HEK293 (cell line): ENCODE results near the gene MVK.

Experiments used
- CTCF ChIA-PET: fragments of 350-600 bp; formaldehyde crosslinking; extraction: SDS; loops from one replicate; lab custom pipeline; 2021; ENCODE audit warnings: antibody characterized with exemption; lab: Yijun Ruan, JAX
- POLR2A ChIA-PET: fragments of 300-600 bp; formaldehyde crosslinking; extraction: SDS; loops from one replicate; lab custom pipeline; 2020; ENCODE audit warnings: antibody characterized with exemption, inconsistent platforms; lab: Yijun Ruan, JAX
- H3K27ac ChIP-seq: fragments of 200-500 bp; sonication (Bioruptor generic); 2 replicates; pipeline ENCODE4 v1.5.1; 2014; ENCODE audit warnings: low read depth, low read length, control low read depth, inconsistent platforms; ENCODE audit errors: extremely low read depth
- H3K36me3 ChIP-seq, 2 experiments: fragments of 200-500 bp in 1 of 2; sonication (Bioruptor generic) in 1 of 2; 1 replicate in 1 of 2; 2 replicates in 1 of 2; pipeline ENCODE4 v1.5.1; 2014 to 2017; ENCODE audit warnings: inconsistent platforms in 2 of 2, low read length in 2 of 2; ENCODE audit not compliant: control insufficient read depth in 2 of 2, insufficient read depth in 1 of 2
- H3K4me1 ChIP-seq: fragments of 200-500 bp; sonication (Bioruptor generic); 2 replicates; pipeline ENCODE4 v1.5.1; 2014; ENCODE audit warnings: mild to moderate bottlenecking, low read length, inconsistent platforms; ENCODE audit not compliant: control insufficient read depth, insufficient read depth
- H3K4me3 ChIP-seq: 2 replicates; pipeline ENCODE4 v1.5.1; 2011; ENCODE audit warnings: low read depth, mild to moderate bottlenecking, control low read depth, low read length, moderate library complexity
- H3K9me3 ChIP-seq: fragments of 200-500 bp; sonication (Bioruptor generic); 2 replicates; pipeline ENCODE4 v1.5.1; 2014; ENCODE audit warnings: low read depth, low read length, inconsistent platforms; ENCODE audit not compliant: control insufficient read depth, insufficient read depth
- CTCF ChIP-seq: fragments of 450-650 bp; formaldehyde crosslinking; IDR thresholded peaks from 2 replicates; pipeline ENCODE4 v1.5.1; 2016; ENCODE audit warnings: missing biosample characterization, missing genetic modification characterization
- ELK4 ChIP-seq: IDR thresholded peaks from 2 replicates; pipeline ENCODE4 v1.6.1; 2011; ENCODE audit warnings: mild to moderate bottlenecking, low read depth, low read length, borderline replicate concordance
- GFI1B ChIP-seq: fragments of 450-650 bp; formaldehyde crosslinking; IDR thresholded peaks from 2 replicates; pipeline ENCODE4 v1.5.1; 2016; ENCODE audit warnings: missing biosample characterization, missing genetic modification characterization
- KLF10 ChIP-seq: fragments of 450-650 bp; IDR thresholded peaks from 2 replicates; pipeline ENCODE4 v1.5.1; 2018; ENCODE audit warnings: missing biosample characterization, mild to moderate bottlenecking, missing genetic modification characterization
- MZF1 ChIP-seq: fragments of 450-650 bp; formaldehyde crosslinking; IDR thresholded peaks from 2 replicates; pipeline ENCODE4 v1.5.1; 2017; ENCODE audit warnings: missing biosample characterization, missing genetic modification characterization, borderline replicate concordance
- SP2 ChIP-seq: fragments of 450-650 bp; formaldehyde crosslinking; IDR thresholded peaks from 2 replicates; pipeline ENCODE4 v1.5.1; 2016; ENCODE audit warnings: missing biosample characterization, missing genetic modification characterization
- WT1 ChIP-seq: fragments of 450-650 bp; formaldehyde crosslinking; IDR thresholded peaks from 2 replicates; pipeline ENCODE4 v1.5.1; 2016; ENCODE audit warnings: missing biosample characterization, missing genetic modification characterization
- ZBTB26 ChIP-seq: fragments of 450-650 bp; formaldehyde crosslinking; optimal IDR thresholded peaks from 2 replicates; pipeline ENCODE3; 2016; ENCODE audit warnings: missing biosample characterization, mild to moderate bottlenecking, missing genetic modification characterization
- ZBTB7A ChIP-seq: fragments of 450-650 bp; formaldehyde crosslinking; IDR thresholded peaks from 2 replicates; pipeline ENCODE4 v1.5.1; 2016; ENCODE audit warnings: low read depth, missing biosample characterization, missing genetic modification characterization
- ZNF221 ChIP-seq: fragments of 450-650 bp; formaldehyde crosslinking; IDR thresholded peaks from 2 replicates; pipeline ENCODE4 v1.5.1; 2017; ENCODE audit warnings: missing biosample characterization, missing genetic modification characterization, borderline replicate concordance
- ZNF274 ChIP-seq, 2 experiments: fragments of 200-500 bp in 1 of 2; fragments of 450-650 bp in 1 of 2; sonication (Bioruptor generic) in 1 of 2; formaldehyde crosslinking in 1 of 2; IDR thresholded peaks; 2 replicates each; pipeline versions ENCODE4 v1.5.1 to v1.6.1; 2014 to 2016; ENCODE audit warnings: borderline replicate concordance in 1 of 2, inconsistent platforms in 1 of 2, low read length in 1 of 2, missing biosample characterization in 1 of 2, missing genetic modification characterization in 1 of 2
- ZNF398 ChIP-seq: fragments of 450-650 bp; formaldehyde crosslinking; IDR thresholded peaks from 2 replicates; pipeline ENCODE4 v1.5.1; 2017; ENCODE audit warnings: missing biosample characterization, missing genetic modification characterization
- ZNF433 ChIP-seq: fragments of 450-650 bp; formaldehyde crosslinking; IDR thresholded peaks from 2 replicates; pipeline ENCODE4 v1.5.1; 2016; ENCODE audit warnings: missing biosample characterization, missing genetic modification characterization, low read depth
- ZNF544 ChIP-seq: fragments of 450-650 bp; formaldehyde crosslinking; IDR thresholded peaks from 2 replicates; pipeline ENCODE4 v1.5.0; 2017; ENCODE audit warnings: missing biosample characterization, missing genetic modification characterization
- ZNF561 ChIP-seq: fragments of 450-650 bp; IDR thresholded peaks from 2 replicates; pipeline ENCODE4 v1.5.1; 2018; ENCODE audit warnings: missing biosample characterization, missing genetic modification characterization, borderline replicate concordance
- ZNF623 ChIP-seq: fragments of 450-650 bp; formaldehyde crosslinking; IDR thresholded peaks from 2 replicates; pipeline ENCODE4 v1.5.1; 2016; ENCODE audit warnings: missing biosample characterization, missing genetic modification characterization
- ZNF626 ChIP-seq: fragments of 450-650 bp; sonication (Bioruptor Pico); formaldehyde crosslinking; IDR thresholded peaks from 2 replicates; pipeline ENCODE4 v1.5.1; 2018; ENCODE audit warnings: missing biosample characterization, missing genetic modification characterization, inconsistent platforms
- ZNF645 ChIP-seq: fragments of 450-650 bp; formaldehyde crosslinking; IDR thresholded peaks from 2 replicates; pipeline ENCODE4; 2016; ENCODE audit warnings: missing biosample characterization, missing genetic modification characterization
- ZNF654 ChIP-seq: fragments of 450-650 bp; formaldehyde crosslinking; IDR thresholded peaks from 2 replicates; pipeline ENCODE4 v1.5.1; 2016; ENCODE audit warnings: low read depth, missing biosample characterization, missing genetic modification characterization
- ZNF664 ChIP-seq: fragments of 450-650 bp; formaldehyde crosslinking; IDR thresholded peaks from 2 replicates; pipeline ENCODE4 v1.5.1; 2016; ENCODE audit warnings: missing biosample characterization, missing genetic modification characterization
- ZNF707 ChIP-seq: fragments of 450-650 bp; formaldehyde crosslinking; IDR thresholded peaks from 2 replicates; pipeline ENCODE4 v1.5.1; 2016; ENCODE audit warnings: missing biosample characterization, missing genetic modification characterization
- ZNF776 ChIP-seq: fragments of 450-650 bp; formaldehyde crosslinking; IDR thresholded peaks from 2 replicates; pipeline ENCODE4 v1.5.0; 2017; ENCODE audit warnings: missing biosample characterization, missing genetic modification characterization, borderline replicate concordance

The MVK gene

GRCh38 chr12:109637996-109638395 lies 64.4 kb downstream of the MVK start (continued):
- TF ChIP-seq ZNF544 (no peak), ZNF221 (tag by site-specific recombination) (no peak), GFI1B (tag by site-specific recombination) (no peak)

- TF ChIP-seq SP2 (no peak), ZNF664 (tag by site-specific recombination) (peak; percentile 28; the same call in 1 of the 2 replicates)
- POLR2A ChIA-PET, result no interaction called here
- Histone ChIP-seq H3K4me1 (no peaks in the 10 kb centered on the region), H3K4me3 (no peak overlapping the region), H3K9me3 (no peaks in the 10 kb centered on the region), H3K36me3 (no peaks in the 10 kb centered on the region), H3K27ac (no peak overlapping the region)
- CTCF ChIA-PET, result no interaction called here
Observed at GRCh38 chr12:109638735-109639134, 65.1 kb downstream of the MVK start.

- H3K4me1 ChIP-seq, result no peaks in the 10 kb centered on the region
- H3K9me3 ChIP-seq, result no peaks in the 10 kb centered on the region
- TF ChIP-seq ZNF654 (tag by site-specific recombination) (no peak), ZBTB26 (tag by site-specific recombination) (no peak), ZNF645 (tag by site-specific recombination) (no peak), KLF10 (tag by site-specific recombination) (no peak)
- no peaks in the 10 kb centered on the region for H3K36me3 ChIP-seq
- POLR2A ChIA-PET, result no interaction called here
- CTCF ChIA-PET, result no interaction called here
- no peak overlapping the region for H3K4me3 ChIP-seq
- H3K27ac ChIP-seq, result no peak overlapping the region
Observed at GRCh38 chr12:109639151-109639872, 65.7 kb downstream of the MVK start.

- ChIA-PET CTCF (interaction anchor here (1.5 kb wide), 1 partner anchor 43 kb away, joined by 4 read pairs; no protein-coding TSS in a partner anchor), POLR2A (no interaction called here)
- H3K36me3 ChIP-seq, result no peaks in the 10 kb centered on the region
- H3K27ac ChIP-seq, result no peak overlapping the region
- H3K4me1 ChIP-seq, result no peaks in the 10 kb centered on the region
- H3K9me3 ChIP-seq, result no peaks in the 10 kb centered on the region
- no peak overlapping the region for H3K4me3 ChIP-seq
- no peak for TF ChIP-seq ZNF623 (tag by site-specific recombination)
- TF ChIP-seq ELK4, result no peak
- TF ChIP-seq ZNF776 (tag by site-specific recombination), result no peak
- no peak for TF ChIP-seq ZNF561 (tag by site-specific recombination)
- no peak for TF ChIP-seq ZNF433 (tag by site-specific recombination)
- TF ChIP-seq ZNF707, result no peak
- TF ChIP-seq ZNF626 (tag by site-specific recombination), result no peak
- no peak for TF ChIP-seq KLF10 (tag by site-specific recombination)
- no peak for TF ChIP-seq ZNF398 (tag by site-specific recombination)
- TF ChIP-seq MZF1, result no peak
- no peak for TF ChIP-seq ZNF664 (tag by site-specific recombination)
- no peak for TF ChIP-seq CTCF (tag by site-specific recombination)
- no peak for TF ChIP-seq ZBTB7A (tag by site-specific recombination)
- no peak for TF ChIP-seq ZNF274 (IDR thresholded peaks at IDR 0.05; ENCODE audit: low read length)
- TF ChIP-seq ZNF274 (tag by site-specific recombination; IDR thresholded peaks at IDR 0.05; ENCODE audit: borderline replicate concordance), result no peak
- no peak for TF ChIP-seq WT1 (tag by site-specific recombination)
Observed at GRCh38 chr12:109640961-109641360, 67.4 kb downstream of the MVK start.
